GM12878 (cell line): Measurements from ENCODE around the gene SLX4IP.

Experiments used
- CREM ChIP-seq: IDR thresholded peaks from 2 replicates; pipeline ENCODE4 v1.6.1; 2014; ENCODE audit warnings: antibody characterized with exemption, low read depth
- SP1 ChIP-seq: IDR thresholded peaks from one replicate; pipeline ENCODE4 v1.6.1; 2011; ENCODE audit warnings: low read depth, low read length
- TF ChIP-seq, protein P1 (sequence below): IDR thresholded peaks from 2 replicates; pipeline ENCODE4 v1.6.1; 2012; ENCODE audit warnings: mild to moderate bottlenecking, low read depth, low read length

GRCh38 chr20:10508468-10509251 lies 73.6 kb downstream of the SLX4IP start:
- no peak for TF ChIP-seq CREM
- TF ChIP-seq, protein P1, sequence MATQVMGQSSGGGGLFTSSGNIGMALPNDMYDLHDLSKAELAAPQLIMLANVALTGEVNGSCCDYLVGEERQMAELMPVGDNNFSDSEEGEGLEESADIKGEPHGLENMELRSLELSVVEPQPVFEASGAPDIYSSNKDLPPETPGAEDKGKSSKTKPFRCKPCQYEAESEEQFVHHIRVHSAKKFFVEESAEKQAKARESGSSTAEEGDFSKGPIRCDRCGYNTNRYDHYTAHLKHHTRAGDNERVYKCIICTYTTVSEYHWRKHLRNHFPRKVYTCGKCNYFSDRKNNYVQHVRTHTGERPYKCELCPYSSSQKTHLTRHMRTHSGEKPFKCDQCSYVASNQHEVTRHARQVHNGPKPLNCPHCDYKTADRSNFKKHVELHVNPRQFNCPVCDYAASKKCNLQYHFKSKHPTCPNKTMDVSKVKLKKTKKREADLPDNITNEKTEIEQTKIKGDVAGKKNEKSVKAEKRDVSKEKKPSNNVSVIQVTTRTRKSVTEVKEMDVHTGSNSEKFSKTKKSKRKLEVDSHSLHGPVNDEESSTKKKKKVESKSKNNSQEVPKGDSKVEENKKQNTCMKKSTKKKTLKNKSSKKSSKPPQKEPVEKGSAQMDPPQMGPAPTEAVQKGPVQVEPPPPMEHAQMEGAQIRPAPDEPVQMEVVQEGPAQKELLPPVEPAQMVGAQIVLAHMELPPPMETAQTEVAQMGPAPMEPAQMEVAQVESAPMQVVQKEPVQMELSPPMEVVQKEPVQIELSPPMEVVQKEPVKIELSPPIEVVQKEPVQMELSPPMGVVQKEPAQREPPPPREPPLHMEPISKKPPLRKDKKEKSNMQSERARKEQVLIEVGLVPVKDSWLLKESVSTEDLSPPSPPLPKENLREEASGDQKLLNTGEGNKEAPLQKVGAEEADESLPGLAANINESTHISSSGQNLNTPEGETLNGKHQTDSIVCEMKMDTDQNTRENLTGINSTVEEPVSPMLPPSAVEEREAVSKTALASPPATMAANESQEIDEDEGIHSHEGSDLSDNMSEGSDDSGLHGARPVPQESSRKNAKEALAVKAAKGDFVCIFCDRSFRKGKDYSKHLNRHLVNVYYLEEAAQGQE, result no peak
- TF ChIP-seq SP1, result no peak
